Ecto neural progenitor cell (in vitro differentiated cells): Measurements from ENCODE around the gene DCST1.
A peak's percentile ranks its signal among the peaks of the same experiment; 100 is the strongest.

Experiments
- DNase-seq: peaks from one replicate; pipeline ENCODE4 v3.0.0-alpha.2; 2018; ENCODE audit warnings: low spot score

Gene DCST1

GRCh38 chr1:155014709-155015508 is 18.7 kb upstream of the DCST1 start:
- DNase-seq, result no peak

- no peak for DNase-seq
Observed at GRCh38 chr1:155015527-155016230, 17.9 kb upstream of the DCST1 start.

- DNase-seq, result no peak
Observed at GRCh38 chr1:155016231-155016831, 17.3 kb upstream of the DCST1 start.

GRCh38 chr1:155017041-155017945 is 16.3 kb upstream of the DCST1 start:
- peak; percentile 97 for DNase-seq

GRCh38 chr1:155017946-155018316 is 15.7 kb upstream of the DCST1 start:
- DNase-seq, result no peak

GRCh38 chr1:155018617-155019348 is 14.8 kb upstream of the DCST1 start:
- DNase-seq, result no peak

- DNase-seq, result no peak
Observed at GRCh38 chr1:155019377-155020245, 14.0 kb upstream of the DCST1 start.

- no peak for DNase-seq
Observed at GRCh38 chr1:155022136-155022926, 11.3 kb upstream of the DCST1 start.

- DNase-seq, result no peak
Observed at GRCh38 chr1:155022927-155023236, 10.7 kb upstream of the DCST1 start.

- no peak for DNase-seq
Observed at GRCh38 chr1:155023627-155024026, 10.0 kb upstream of the DCST1 start.

- no peak for DNase-seq
Observed at GRCh38 chr1:155024315-155024714, 9.3 kb upstream of the DCST1 start.

- no peak for DNase-seq
Observed at GRCh38 chr1:155026154-155026553, 7.5 kb upstream of the DCST1 start.

GRCh38 chr1:155026588-155026987 is 7.0 kb upstream of the DCST1 start:
- no peak for DNase-seq

GRCh38 chr1:155029513-155030242 is 3.9 kb upstream of the DCST1 start:
- no peak for DNase-seq

- DNase-seq, result no peak
Observed at GRCh38 chr1:155030243-155030795, 3.3 kb upstream of the DCST1 start.

GRCh38 chr1:155030899-155031298 is 2.7 kb upstream of the DCST1 start:
- DNase-seq, result no peak

GRCh38 chr1:155032886-155033285 is 738 bp upstream of the DCST1 start:
- no peak for DNase-seq

GRCh38 chr1:155034318-155035208 is 939 bp downstream of the DCST1 start:
- no peak for DNase-seq
